ENCODE results near the gene GCNT1. TPM values are rescaled to one million over a fixed set of nuclear protein-coding genes. Genes with fewer than 3 reads are reported as not detected.

GCNT1 gene
- total RNA-seq, 1 experiment from 2014 or later, result 15.3 TPM

DNA sequence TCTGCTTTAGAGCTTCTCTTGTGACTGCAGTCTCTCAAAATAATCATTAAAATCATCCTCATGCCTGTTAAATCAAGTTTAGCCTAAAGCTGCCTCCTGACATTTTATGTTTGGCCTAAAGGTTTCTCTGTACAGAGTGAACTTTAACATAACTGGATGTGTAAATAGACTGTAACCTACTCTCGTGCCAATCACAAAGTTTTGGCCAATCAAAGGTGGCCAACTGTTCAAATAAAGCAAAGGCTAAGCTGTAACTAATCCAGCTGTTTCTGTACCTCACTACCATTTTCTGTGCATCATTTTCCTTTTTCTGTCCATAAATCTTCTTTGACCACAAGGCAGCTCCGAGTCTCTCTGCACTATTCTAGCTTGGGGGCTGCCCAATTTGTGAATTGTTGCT, 86.2 kb downstream of the GCNT1 start:
- Histone ChIP-seq H3K4me1 (replicated peaks; ENCODE audit: insufficient read depth) (0 out of 2 replicates have a peak, but pooled peaks cover 5% of the 10 kb centered on the region), H3K9me3 (ENCODE audit: insufficient read depth, low read depth) (no peaks in the 10 kb centered on the region), H3K9me2 (ENCODE audit: insufficient read depth) (no peaks in the 10 kb centered on the region), H3K4me2 (no peak overlapping the region), H3F3A (ENCODE audit: insufficient read depth, low read depth) (no peaks in the 10 kb centered on the region), H3K4me3 (no peak overlapping the region), H3K79me2 (ENCODE audit: low read depth) (no peaks in the 10 kb centered on the region), H3K27ac (no peak overlapping the region), H3K36me3 (ENCODE audit: low read depth) (no peaks in the 10 kb centered on the region), H3K27me3 (ENCODE audit: insufficient read depth, low read depth) (no peaks in the 10 kb centered on the region), H4K20me1 (ENCODE audit: insufficient read depth) (no peaks in the 10 kb centered on the region), H2AFZ (no peak overlapping the region)
- BruUV-seq (replicated peaks), result no TSS peak
- CTCF ChIA-PET, result no interaction called here
- intact Hi-C loops (cut with micrococcal nuclease; ENCODE audit: unreplicated experiment), result no loop called here
- POLR2A ChIA-PET (ENCODE audit: unreplicated experiment), result no interaction called here
- DNase-seq, result no peak
- TF ChIP-seq, protein P1, sequence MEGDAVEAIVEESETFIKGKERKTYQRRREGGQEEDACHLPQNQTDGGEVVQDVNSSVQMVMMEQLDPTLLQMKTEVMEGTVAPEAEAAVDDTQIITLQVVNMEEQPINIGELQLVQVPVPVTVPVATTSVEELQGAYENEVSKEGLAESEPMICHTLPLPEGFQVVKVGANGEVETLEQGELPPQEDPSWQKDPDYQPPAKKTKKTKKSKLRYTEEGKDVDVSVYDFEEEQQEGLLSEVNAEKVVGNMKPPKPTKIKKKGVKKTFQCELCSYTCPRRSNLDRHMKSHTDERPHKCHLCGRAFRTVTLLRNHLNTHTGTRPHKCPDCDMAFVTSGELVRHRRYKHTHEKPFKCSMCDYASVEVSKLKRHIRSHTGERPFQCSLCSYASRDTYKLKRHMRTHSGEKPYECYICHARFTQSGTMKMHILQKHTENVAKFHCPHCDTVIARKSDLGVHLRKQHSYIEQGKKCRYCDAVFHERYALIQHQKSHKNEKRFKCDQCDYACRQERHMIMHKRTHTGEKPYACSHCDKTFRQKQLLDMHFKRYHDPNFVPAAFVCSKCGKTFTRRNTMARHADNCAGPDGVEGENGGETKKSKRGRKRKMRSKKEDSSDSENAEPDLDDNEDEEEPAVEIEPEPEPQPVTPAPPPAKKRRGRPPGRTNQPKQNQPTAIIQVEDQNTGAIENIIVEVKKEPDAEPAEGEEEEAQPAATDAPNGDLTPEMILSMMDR (conservative IDR thresholded peaks at IDR 0.05), result no peak
- no peak for TF ChIP-seq EZH2 (IDR thresholded peaks at IDR 0.05; ENCODE audit: low read depth)

DNA sequence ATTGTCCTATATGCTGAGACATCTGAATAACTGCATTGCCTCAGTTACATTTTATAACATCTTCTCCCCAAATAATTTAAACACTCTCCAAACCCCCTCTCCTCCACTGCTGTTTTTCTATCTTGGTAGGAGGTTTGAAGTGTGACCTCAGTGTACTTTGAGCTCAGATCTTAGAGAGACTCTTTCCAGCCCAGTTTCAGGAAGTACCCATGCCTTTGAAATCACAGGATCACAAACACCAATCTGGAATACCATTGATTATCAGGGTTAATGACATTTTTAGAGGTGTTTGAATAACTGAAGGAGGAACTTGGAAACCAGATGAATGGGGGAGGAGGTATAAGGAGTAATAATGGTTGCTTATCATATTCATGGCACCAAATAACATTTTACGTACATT, 93.2 kb downstream of the GCNT1 start:
- no peaks in the 10 kb centered on the region for H3K9me2 ChIP-seq (ENCODE audit: insufficient read depth)
- H3K27ac ChIP-seq, result no peak overlapping the region
- H3K4me3 ChIP-seq, result no peak overlapping the region
- H2AFZ ChIP-seq, result no peak overlapping the region
- H3K4me1 ChIP-seq (replicated peaks; ENCODE audit: insufficient read depth), result no peaks in the 10 kb centered on the region
- H3K36me3 ChIP-seq (ENCODE audit: low read depth), result no peaks in the 10 kb centered on the region
- intact Hi-C loops (cut with micrococcal nuclease; ENCODE audit: unreplicated experiment), result no loop called here
- POLR2A ChIA-PET (ENCODE audit: unreplicated experiment), result no interaction called here
- no peaks in the 10 kb centered on the region for H3K27me3 ChIP-seq (ENCODE audit: insufficient read depth, low read depth)
- DNase-seq, result no peak
- CTCF ChIA-PET, result no interaction called here
- H3F3A ChIP-seq (ENCODE audit: insufficient read depth, low read depth), result no peaks in the 10 kb centered on the region
- no peaks in the 10 kb centered on the region for H4K20me1 ChIP-seq (ENCODE audit: insufficient read depth)
- H3K79me2 ChIP-seq (ENCODE audit: low read depth), result no peaks in the 10 kb centered on the region
- BruUV-seq (replicated peaks), result no TSS peak
- no peaks in the 10 kb centered on the region for H3K9me3 ChIP-seq (ENCODE audit: insufficient read depth, low read depth)
- TF ChIP-seq EZH2 (IDR thresholded peaks at IDR 0.05; ENCODE audit: low read depth), result no peak
- TF ChIP-seq, protein P1 (conservative IDR thresholded peaks at IDR 0.05), result no peak
- H3K4me2 ChIP-seq, result no peak overlapping the region

DNA sequence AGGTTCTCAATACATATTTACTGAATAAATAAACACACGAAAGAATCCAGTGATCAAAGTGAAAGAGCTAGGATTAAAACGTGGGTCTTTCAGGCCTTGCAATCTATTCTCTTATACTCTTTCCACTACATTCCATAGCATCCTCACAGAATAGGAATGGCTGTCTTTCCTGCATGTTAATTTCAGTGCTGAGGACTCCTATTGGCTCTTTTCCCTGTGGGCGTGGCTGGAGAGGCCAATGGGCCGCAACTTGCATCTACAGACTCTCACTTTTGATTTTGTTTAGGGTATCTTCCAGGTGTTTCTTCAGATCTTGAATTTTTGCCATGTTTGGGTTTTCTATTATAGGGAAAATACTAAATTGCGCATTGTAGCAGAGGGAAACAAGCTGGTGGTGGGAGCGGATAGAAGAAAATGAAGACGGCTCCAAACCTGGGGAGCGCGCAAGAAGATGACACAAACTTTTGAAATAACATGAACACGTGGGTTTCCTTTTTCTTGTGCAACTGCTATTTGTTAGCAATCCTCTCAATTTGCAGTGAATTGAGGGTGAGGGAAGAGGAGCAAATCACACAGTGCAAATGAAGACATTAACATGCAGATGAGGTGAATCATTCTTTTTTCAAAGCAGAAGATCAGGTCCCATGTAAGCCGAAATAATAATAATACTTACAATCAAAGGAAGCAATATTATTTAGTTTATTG, 93.9 kb downstream of the GCNT1 start:
- no TSS peak for BruUV-seq (replicated peaks)
- no peak overlapping the region for H2AFZ ChIP-seq
- H3K4me3 ChIP-seq, result no peak overlapping the region
- TF ChIP-seq EZH2 (IDR thresholded peaks at IDR 0.05; ENCODE audit: low read depth), result no peak
- TF ChIP-seq, protein P1 (conservative IDR thresholded peaks at IDR 0.05), result no peak
- POLR2A ChIA-PET (ENCODE audit: unreplicated experiment), result no interaction called here
- no peaks in the 10 kb centered on the region for H3F3A ChIP-seq (ENCODE audit: insufficient read depth, low read depth)
- no peaks in the 10 kb centered on the region for H3K36me3 ChIP-seq (ENCODE audit: low read depth)
- H3K9me3 ChIP-seq (ENCODE audit: insufficient read depth, low read depth), result no peaks in the 10 kb centered on the region
- no peak overlapping the region for H3K27ac ChIP-seq
- intact Hi-C loops (cut with micrococcal nuclease; ENCODE audit: unreplicated experiment), result no loop called here
- no peaks in the 10 kb centered on the region for H3K4me1 ChIP-seq (replicated peaks; ENCODE audit: insufficient read depth)
- no peak for DNase-seq
- CTCF ChIA-PET, result no interaction called here
- no peak overlapping the region for H3K4me2 ChIP-seq
- H3K9me2 ChIP-seq (ENCODE audit: insufficient read depth), result no peaks in the 10 kb centered on the region
- no peaks in the 10 kb centered on the region for H3K27me3 ChIP-seq (ENCODE audit: insufficient read depth, low read depth)
- no peaks in the 10 kb centered on the region for H3K79me2 ChIP-seq (ENCODE audit: low read depth)
- no peaks in the 10 kb centered on the region for H4K20me1 ChIP-seq (ENCODE audit: insufficient read depth)

All from PC-9 (cell line).